Activated CD8-positive, alpha-beta memory T cell treated with anti-CD3 and anti-CD28 coated beads for 1 hour (primary cell): Measurements from ENCODE around the gene FNDC11.

Experiments
- DNase-seq, 2 donors: peaks; one replicate each; pipeline ENCODE4 v3.0.0-alpha.2; 2020; ENCODE audit warnings: low read depth in 1 of 2; ENCODE audit errors: extremely low read depth in 1 of 2

Gene FNDC11

DNA sequence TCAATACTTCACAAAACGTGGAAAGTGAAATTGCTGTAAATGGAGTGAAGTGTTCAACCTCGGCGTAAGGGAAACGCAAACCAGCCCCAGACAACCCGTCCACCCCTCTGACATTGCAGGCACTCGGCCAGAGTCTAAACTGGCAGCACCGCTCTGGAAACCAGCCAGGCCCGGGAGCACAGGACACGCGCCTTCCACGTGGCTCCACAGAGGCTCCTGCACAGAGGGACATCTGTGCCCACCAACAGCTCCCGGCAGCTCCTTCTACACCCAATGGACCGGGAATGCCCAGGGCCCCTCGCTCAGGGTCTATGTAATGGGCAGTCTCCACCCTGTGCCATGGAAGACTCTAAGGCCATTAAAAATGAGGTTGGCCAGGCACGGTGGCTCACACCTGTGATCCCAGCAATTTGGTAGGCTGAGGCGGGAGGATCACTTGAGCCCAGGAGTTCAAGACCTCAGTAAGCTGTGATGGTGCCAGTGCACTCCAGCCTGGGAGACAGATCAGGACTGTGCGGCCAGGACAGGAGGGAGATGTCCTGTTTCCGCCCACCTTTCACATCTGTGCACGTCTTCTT lies 23.4 kb downstream of the FNDC11 start:
- no peak for DNase-seq

DNA sequence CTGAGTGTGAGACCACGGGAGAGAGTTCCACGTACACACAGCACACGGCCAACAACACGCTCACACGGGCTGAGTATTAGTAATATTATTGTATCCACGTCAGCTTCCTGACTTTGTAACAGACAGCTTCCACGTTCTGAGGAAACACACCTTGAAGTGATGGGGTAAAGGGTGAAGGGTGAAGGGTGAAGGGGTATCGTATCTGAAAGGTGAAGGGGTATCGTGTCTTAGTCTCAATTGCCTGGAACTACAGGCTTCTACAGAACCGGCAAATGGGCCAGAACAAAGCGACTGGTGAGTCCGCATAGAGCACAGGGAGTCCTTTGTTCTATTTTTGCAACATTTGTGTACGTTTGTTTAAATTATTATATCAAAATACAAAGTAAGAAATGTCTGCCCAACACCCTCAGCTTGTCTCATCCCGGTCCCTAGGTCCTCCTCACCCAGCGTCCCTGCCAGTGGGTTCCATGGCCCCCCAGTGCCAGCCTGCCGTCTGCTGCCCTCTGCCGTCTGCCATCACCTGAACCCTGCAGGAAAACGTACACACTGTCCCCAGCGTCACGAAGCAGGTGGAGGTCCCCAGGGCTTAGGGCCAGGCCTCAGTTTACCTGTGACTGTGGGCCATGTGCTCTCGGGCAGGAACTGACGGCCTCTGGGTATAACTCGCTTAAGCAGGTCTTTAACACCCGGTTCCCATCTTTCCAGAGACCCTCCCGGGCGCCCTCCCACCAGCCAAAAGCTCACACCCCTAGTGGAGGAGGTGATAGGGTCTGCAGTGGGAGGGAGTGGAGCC lies 24.5 kb downstream of the FNDC11 start:
- DNase-seq, result no peak

DNA sequence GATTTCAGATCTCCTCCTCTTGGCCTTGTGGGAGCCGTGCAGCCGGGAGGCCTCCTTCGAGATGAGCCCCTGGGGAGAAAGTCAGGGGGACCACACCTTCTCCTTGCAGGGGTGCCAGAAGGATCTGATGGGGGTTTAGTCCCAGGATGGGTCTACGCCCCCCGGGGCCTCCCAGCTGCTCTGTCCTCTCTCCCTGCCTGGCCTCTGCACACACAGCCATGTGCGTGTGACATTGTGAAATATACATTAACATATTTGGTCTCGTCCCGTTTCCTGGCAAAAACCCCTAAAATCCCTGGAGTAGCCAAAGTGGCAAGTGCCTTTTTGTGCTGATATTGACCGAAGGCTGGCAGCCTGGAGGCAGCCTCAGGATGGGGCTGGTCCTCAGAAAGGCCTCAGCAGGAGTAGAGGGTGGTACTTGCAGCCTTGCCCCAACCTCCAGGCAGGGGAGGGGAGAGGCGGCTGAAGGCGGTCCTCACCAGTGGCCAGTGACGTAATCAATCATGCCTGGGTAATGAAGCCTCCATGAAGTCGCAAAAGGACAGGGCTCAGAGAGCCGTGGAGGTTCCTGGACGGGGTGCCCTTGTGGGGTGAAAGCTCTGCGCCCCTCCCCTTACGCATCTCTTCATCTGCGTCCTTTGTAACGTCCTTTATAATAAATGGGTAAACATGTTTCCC lies 25.2 kb downstream of the FNDC11 start:
- DNase-seq, result no peak

DNA sequence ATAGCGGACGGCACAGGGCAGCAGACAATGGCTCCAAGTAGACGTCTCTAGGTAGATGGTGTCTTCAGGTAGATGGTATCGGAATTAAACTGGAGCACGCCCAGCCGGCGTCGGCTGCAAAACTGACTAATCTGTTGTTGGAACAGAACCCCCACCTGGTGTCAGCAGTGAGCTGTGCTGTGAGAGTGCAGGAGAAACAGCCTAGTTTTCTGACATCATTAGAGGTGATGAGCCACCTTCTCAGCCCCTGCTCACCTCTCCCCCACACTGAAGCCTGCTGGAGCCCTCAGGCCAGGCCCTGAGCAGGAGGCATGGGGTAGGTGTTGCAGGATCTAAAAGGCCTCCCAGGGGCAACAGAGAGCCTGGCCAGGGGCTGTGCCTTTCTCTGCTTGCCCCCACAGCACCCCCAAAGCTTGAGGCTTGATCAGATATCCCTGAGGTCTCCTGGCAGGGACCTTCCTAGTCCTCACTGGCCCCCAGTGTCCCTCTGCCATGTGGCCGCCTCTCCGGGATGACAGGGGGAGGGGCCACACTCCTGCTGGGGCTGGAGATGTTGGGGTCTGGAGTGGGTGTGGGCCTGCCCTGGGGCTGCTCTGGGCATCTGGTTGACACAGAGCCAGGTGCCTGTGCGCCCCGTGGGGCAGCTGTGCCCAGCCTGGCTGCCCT lies 27.0 kb downstream of the FNDC11 start:
- peak; percentile 42 to 59 for DNase-seq

DNA sequence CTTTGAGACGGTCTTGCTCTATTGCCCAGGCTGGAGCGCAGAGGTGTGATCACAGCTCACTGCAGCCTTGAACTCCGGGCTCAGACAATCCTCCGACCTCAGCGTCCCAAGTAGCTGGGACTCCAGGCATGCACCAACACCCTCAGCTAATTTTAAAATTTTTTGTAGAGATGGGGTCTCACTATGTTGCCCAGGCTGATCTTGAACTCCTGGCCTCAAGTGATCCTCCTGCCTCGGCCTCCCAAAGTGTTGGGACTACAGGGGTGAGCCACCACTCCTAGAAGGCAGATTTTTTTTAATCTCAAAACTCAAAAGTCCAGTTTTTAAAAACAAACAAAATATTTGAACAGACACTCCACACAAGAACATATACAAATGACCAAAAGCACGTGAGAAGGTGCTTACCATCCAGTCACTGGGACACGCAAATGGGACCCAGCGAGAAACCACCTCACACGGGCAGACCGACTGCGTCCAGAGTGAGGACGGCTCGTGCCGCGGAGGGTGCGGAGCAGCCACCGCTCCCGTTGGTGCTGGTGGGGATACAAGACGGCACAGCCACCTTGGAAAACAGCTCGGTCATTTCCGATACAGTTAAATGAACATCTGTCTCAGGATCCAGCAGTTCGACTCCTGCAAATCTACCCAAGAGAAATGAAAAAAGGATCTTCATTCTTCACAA lies 28.6 kb downstream of the FNDC11 start:
- no peak for DNase-seq

DNA sequence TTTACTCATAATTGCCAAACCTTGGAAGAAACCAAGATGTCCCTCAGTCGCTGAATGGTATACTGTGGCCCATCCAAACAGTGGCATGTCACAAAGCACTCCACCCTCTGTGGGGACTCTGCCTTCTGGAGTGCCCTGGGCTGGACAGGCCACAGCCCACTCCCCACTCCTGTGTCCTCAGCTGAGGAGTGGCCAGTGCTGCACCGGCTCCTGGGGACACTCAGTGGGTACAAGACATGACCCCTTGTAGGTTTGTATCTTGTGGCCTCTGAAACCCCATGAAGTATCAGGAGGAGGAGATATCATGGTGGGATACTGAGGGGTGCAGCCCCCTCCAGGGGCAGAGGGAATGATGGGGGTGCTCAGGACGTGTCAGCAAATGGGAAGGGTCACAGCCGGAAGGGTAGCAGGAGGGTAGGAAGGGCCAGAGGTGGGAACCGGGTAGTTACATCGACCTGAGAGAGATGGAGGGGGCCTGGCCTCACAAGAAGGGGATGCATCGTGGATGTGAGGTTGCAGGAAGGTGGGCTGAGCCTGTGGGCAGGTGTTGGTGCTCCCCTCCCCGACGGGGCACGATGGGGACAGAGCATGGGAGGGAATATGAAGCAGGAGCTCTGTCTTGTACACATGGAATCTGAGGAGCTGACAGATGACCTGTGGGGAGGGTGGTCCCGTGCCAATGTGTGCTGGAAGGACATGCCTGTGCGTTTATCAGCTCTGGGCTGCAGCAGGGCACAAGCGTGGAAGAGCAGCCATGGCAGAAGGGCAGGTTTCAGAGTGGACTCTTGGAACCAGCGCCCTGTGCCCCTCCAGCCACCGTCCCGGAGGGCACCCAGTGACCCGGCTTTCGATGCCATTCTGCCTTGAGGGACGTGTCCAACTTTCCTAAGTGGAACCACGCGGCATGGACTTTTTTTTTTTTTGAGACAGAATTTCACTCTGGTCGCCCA lies 31.9 kb downstream of the FNDC11 start:
- no peak for DNase-seq

DNA sequence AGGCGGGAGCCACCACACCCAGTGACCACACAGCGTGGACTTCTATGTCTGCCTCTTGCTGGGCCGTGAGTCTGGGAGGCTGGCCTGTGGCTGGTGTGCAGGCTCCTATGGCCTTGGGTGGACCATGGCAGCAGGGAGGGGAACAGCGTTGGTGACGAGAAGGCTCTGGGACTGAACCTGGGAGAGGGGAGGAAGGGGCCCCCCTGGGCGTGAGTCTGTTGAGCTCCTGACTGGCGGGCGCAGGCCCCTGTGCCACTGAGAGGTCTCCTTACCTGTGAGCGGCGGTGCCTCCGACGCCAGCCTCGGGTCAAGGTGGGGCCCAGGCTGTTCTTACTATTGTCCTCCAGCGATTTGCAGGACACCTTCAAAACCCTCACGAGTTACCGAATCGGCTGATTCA lies 32.8 kb downstream of the FNDC11 start:
- DNase-seq, result no peak

DNA sequence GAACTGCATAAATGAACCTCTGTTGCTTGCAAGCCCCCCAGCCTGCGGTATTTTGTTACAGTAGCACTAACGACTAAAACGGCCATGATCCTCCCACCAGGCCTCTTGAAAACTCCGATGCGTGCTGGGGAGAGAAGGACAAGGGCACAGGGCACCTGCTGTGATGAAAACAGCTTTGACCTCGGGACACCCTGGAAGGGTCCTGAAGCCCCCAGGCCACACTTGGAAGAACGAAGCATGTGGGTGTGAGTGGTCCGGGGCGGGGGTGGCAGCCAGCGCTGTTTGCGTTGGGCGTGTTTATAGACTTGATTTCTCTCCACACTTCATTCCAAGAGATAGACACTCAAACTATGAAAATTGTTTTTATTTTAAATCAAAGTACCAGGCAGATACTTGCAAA lies 33.3 kb downstream of the FNDC11 start:
- no peak for DNase-seq

DNA sequence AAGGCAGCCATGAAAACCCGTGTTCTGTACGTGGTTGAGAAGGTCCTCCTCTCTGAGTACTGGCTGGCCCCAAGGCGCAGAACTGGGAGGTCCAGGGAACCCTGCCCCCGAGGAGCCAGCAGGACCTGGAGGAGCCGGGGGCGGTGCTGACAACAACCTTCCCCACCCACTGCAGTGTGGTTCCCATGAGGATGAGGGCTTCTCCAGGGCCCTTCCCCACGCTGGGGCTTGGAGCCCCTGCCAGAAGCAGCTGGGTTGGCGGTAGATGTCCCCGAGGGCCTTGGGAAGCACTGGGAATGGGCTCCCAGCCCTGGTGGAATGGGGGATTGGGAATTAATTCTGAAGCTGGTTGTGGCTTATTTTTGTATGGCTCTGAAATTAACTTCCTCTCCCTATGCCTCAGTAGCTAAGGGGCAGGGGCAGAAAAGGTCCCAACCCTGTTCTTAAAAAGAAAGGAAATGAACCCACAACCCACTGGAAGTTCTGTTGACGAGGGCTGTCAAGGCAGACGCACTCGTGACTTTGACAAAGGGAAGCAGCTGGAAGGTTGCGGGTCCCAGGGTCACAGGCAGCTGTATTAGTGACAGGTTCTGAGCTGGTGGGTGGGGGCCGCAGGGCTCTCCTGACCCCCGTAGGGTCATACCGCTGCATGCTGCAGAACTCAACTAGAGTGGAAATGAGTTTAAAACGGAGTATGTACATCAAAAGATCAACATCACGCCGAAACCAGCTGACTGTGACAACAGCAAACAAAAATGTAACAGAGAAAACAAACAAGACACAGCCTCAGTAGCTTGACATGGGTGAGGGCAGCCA lies 34.0 kb downstream of the FNDC11 start:
- no peak for DNase-seq

DNA sequence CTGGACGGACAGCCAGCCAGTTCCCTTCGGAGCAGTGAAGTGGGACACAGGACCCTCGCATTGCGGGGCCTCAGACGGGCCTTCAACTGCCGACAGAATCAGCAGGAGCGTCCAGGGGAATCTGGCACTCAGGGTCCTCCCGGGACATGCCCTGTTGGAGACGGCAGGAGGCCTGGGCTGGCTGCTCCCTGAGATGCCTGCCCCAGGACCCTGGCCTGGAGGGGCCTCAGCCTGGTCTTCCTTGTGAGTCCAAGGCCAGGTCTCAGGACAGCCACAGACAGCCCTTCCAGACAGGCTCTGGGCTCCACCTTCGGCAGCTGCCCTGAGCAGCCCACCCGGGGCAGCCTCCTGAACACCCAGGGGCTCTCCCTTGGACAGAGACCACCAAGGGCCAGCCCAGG lies 34.7 kb downstream of the FNDC11 start:
- DNase-seq, result no peak

DNA sequence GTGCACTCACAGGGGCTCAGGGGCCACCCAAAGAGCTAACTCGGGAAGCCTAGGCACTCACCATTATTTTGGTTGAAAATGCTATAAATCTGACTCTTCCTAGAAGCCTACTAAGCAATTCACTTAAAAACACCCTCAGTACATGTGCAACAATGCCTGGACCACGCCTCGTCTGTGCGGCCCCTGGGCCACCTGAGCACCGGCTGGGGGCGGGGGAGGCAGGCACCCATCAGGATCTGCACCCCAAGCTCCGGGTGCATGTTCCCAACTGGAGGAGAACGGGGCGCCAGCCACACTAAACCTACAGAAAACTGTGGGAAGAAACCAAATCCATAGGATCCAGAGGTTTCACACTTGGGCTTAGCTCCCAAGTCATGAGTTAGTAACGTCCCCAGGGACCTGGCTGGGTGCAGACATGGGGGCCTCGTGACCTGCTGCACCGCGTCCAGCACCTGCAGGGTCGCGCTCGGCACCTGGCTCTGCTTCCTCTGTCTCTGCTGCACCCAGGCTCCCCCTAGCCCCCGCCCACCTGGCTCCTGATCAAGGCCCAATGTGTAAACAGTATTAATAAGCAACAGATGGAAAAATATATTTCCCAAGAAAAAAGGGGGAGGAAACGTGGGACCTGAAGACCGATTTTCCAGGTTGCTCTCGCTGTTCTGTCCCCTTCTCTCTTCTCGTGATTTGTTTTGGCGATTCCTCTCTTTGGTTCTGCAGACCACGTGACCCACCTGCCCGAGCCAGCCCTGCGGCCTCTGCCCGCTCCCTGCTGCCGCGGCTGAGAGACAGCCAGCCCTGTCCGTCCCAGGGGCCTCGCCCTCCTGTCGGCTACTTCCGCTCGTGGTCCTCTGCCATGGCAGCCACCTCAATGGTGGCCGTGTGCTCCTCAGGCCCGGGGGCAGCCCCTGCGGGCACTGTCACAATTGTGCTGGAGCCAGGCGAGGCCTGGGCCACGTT lies 35.6 kb downstream of the FNDC11 start:
- no peak for DNase-seq

DNA sequence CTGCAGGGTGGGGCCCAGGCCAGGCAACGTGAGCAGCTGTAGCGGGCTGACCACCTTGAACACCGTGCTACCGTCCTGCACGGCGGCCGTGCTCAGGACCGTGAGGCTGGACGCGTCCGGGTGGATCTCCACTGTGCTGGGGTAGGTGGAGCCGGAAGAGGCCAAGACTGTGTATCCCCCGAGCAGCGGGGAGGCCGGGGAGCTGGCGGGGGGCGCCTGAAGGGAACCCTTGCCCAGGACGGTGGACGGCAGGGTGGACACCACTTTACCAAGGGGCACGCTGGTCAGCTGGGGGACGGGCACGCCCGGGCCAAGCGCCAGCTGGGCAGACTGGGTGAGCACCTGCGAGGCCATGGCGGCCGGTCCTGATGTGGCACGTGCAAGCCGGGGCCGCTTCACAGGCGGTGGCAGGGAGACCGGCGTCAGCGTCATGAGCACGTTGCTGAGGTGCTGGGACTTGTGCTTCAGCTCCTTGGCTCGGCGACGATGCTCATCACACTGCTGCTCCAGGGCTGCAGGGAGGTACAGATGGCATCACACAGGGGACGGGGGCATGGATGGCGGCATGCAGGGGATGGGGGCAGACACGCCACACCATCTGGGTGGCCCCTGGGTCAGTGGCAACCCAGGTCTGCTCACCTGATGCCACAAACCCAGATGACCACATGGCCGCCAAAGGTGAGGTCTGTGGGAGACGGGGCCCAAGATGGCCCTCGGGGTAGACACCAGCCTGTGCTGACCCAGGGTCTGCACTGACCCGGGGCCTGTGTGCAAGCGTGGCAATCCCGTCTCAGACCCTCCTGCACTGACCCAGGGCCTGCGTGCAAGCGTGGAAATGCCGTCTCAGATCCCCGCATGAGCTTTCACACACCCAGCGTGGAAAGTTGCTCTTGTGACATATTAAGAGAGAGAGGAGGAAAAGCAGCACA lies 36.5 kb downstream of the FNDC11 start:
- DNase-seq, result no peak

DNA sequence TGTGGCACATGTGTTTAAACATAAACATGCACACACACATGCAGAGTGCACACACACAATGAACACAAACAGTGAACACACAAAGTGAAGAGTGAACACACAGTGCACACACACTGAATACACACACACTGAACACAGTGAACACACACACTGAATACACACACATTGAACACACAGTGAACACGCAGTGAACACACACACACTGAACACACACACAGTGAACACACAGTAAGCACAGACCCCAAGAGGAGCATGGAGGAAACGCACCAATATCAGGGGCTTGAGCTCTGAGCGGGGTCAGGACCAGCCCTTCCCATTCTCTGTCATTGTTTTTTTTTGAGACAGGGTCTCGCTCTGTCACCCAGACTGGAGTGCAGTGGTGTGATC lies 37.2 kb downstream of the FNDC11 start:
- no peak for DNase-seq

DNA sequence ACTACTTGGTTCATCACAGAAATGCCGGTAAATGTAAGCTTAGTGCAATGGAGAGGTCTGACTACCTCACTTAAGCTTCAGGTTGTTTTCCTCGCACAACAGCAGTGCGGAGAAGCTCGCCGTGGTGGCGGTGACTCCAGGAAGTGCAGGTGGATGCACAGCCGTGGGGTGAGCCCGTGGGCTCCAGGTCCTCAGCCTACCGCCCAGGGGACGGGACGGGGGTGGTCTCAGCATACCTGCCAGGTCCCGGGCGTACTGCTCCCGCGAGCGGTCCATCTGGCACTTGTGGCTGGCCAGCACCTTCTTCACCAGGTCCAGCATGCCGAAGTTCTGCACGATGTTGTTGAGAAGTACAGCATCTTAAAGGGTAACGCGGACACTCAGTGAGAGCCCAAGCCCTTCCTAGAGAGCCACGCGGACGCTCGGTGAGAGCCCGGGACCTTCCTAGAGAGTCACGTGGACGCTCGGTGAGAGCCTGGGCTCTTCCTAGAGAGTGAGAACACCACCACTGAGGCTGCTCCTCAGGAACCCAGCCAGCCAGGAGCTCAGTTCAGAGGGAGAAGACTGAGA lies 37.9 kb downstream of the FNDC11 start:
- DNase-seq, result no peak

DNA sequence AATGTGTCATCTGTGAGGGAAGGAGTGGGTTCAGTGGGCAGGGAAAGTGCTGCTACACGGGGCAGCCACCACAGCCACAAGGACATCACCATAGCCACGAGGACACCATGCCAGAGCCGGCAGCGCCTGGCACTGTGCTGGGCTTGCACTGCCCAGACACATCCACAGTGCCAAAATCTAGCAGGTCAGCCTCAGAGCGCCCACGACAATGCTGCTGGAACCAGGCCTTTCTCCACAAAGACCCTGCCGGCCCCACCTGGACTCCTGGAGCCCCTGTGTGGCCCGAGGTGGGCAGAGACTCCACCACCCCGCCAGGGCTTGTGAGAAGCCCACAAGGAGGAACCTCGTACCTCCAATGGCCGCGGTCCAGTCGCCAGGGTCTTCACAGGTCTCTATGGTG lies 38.7 kb downstream of the FNDC11 start:
- no peak for DNase-seq

DNA sequence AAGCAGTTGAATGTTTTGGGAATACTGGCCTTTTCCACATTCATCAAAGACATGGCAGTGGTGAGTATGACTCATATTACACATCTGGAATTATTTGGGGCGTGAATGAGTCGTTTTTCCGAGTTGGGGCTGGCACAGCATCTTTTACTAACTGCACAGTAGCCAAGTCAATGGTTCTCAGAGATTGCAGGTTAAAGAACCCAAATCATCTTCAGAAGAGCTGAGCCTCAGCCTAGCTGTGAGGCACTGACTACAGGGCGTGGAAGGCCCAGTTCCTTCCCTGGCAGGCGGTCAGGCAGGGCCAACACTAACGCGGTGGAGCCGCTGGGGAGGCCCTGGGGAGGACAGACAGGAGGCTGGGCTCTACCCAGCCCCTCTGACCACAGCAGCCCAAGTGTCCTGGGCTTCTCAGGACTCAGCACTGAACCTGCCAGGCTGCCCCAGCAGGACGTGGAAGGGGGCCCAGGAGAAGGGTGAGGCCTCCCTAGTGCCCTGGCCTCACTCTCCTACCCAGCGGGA lies 40.1 kb downstream of the FNDC11 start:
- no peak for DNase-seq
